Endothelial cell of umbilical vein (primary cell): Measurements from ENCODE around the gene SLC24A3. TPM values are rescaled to one million over a fixed set of nuclear protein-coding genes. Genes with fewer than 3 reads are reported as not detected.

Experiments used
- BruUV-seq: library from RNA; stranded (reverse); fragments of 400-500 nt; replicated peaks from 2 replicates; lab custom pipeline; 2021; lab: Mats Ljungman, UMichigan
- CTCF ChIA-PET: fragments of 300-600, 350-600 bp; sonication (Branson Sonifier 250); formaldehyde crosslinking; loops from one replicate; lab custom pipeline; 2021; ENCODE audit warnings: antibody characterized with exemption, inconsistent platforms; lab: Charles Lee
- POLR2A ChIA-PET: fragments of 300-600, 350-600 bp; sonication (Branson Sonifier 250); formaldehyde crosslinking; loops from one replicate; lab custom pipeline; 2021; ENCODE audit warnings: antibody characterized with exemption, inconsistent platforms; lab: Charles Lee
- DNase-seq: peaks from one replicate; pipeline ENCODE4 v3.0.0-alpha.2; 2011; ENCODE audit warnings: low read depth, low spot score
- FAIRE-seq: peaks from 2 replicates; lab custom pipeline; 2011; peaks lifted over from hg19 to GRCh38; lab: Jason Lieb, UNC
- H2AFZ ChIP-seq: 2 replicates; pipeline ENCODE4 v1.6.0; 2012; ENCODE audit warnings: low read depth, low read length, control low read depth, inconsistent platforms
- H3K27ac ChIP-seq: 2 replicates; pipeline ENCODE4 v1.5.1; 2011; ENCODE audit warnings: low read depth, mild to moderate bottlenecking, control low read depth, low read length, moderate library complexity; ENCODE audit not compliant: insufficient read depth
- H3K27me3 ChIP-seq, 2 experiments: 2 replicates each; pipeline versions ENCODE4 v1.6.0 to v1.6.1; 2011; ENCODE audit warnings: low read length in 2 of 2, mixed read lengths in 1 of 2; ENCODE audit not compliant: control insufficient read depth in 2 of 2, insufficient read depth in 2 of 2
- H3K36me3 ChIP-seq, 2 experiments: 2 replicates in 1 of 2; 3 replicates in 1 of 2; pipeline ENCODE4 v1.5.1; 2011; ENCODE audit warnings: low read length in 2 of 2, mild to moderate bottlenecking in 1 of 2, moderate library complexity in 1 of 2; ENCODE audit not compliant: control insufficient read depth in 2 of 2, insufficient read depth in 2 of 2; ENCODE audit errors: extremely low read depth in 1 of 2
- H3K4me1 ChIP-seq: 3 replicates; pipeline ENCODE4 v1.5.1; 2011; ENCODE audit warnings: mild to moderate bottlenecking, low read length; ENCODE audit not compliant: control insufficient read depth, insufficient read depth; ENCODE audit errors: extremely low read depth
- H3K4me2 ChIP-seq: 2 replicates; pipeline ENCODE4 v1.6.1; 2011; ENCODE audit warnings: low read length, control low read depth, mixed read lengths; ENCODE audit not compliant: insufficient read depth
- H3K4me3 ChIP-seq, 3 experiments: fragments of 200-600 bp in 1 of 3; sonication (generic), shearing (Covaris generic) in 1 of 3; replicated peaks in 1 of 3; 2 replicates each; pipeline ENCODE4 v1.5.1; 2011 to 2016; ENCODE audit warnings: control low read depth in 3 of 3, low read length in 3 of 3, mild to moderate bottlenecking in 2 of 3, inconsistent platforms in 1 of 3, low read depth in 1 of 3, moderate library complexity in 1 of 3; ENCODE audit not compliant: insufficient read depth in 1 of 3
- H3K79me2 ChIP-seq: 2 replicates; pipeline ENCODE4 v1.6.0; 2012; ENCODE audit warnings: low read length, inconsistent platforms; ENCODE audit not compliant: control insufficient read depth, insufficient read depth
- H3K9ac ChIP-seq: replicated peaks from 2 replicates; pipeline ENCODE3; 2011; ENCODE audit warnings: low read length, control low read depth; ENCODE audit not compliant: insufficient read depth; ENCODE audit errors: extremely low read depth
- H3K9me1 ChIP-seq: replicated peaks from 3 replicates; pipeline ENCODE4 v1.6.0; 2011; ENCODE audit warnings: mild to moderate bottlenecking, low read length; ENCODE audit not compliant: control insufficient read depth, insufficient read depth; ENCODE audit errors: extremely low read depth
- H3K9me3 ChIP-seq: replicated peaks from 2 replicates; pipeline ENCODE4 v1.5.1; 2012; ENCODE audit warnings: low read length, inconsistent platforms; ENCODE audit not compliant: control insufficient read depth, insufficient read depth
- H4K20me1 ChIP-seq: replicated peaks from 2 replicates; pipeline ENCODE3; 2011; ENCODE audit warnings: mild to moderate bottlenecking, low read length; ENCODE audit not compliant: control insufficient read depth, insufficient read depth; ENCODE audit errors: extremely low read depth
- EZH2 ChIP-seq: IDR thresholded peaks from 2 replicates; pipeline ENCODE4 v1.6.1; 2012; ENCODE audit warnings: borderline replicate concordance, low read depth, mild to moderate bottlenecking, moderate library complexity, low read length, inconsistent platforms; ENCODE audit not compliant: severe bottlenecking
- FOS ChIP-seq: IDR thresholded peaks from 2 replicates; pipeline ENCODE4 v1.6.1; 2011; ENCODE audit warnings: mild to moderate bottlenecking, low read length, moderate library complexity, borderline replicate concordance; ENCODE audit not compliant: insufficient read depth
- GATA2 ChIP-seq: IDR thresholded peaks from 2 replicates; pipeline ENCODE4 v1.7.0; 2011; ENCODE audit warnings: low read depth, mild to moderate bottlenecking, moderate library complexity, mixed read lengths, low read length; ENCODE audit not compliant: insufficient read length, insufficient read depth
- JUN ChIP-seq: IDR thresholded peaks from 2 replicates; pipeline ENCODE4 v1.6.1; 2011; ENCODE audit warnings: borderline replicate concordance, low read depth; ENCODE audit not compliant: insufficient read length, insufficient read depth
- MYC ChIP-seq: IDR thresholded peaks from one replicate; pipeline ENCODE4 v1.6.1; 2011; ENCODE audit warnings: mild to moderate bottlenecking, low read depth, low read length
- POLR2A ChIP-seq: IDR thresholded peaks from 2 replicates; pipeline ENCODE4 v1.6.1; 2012; ENCODE audit warnings: low read depth, mild to moderate bottlenecking, control low read depth, low read length
- POLR2AphosphoS5 ChIP-seq: IDR thresholded peaks from 2 replicates; pipeline ENCODE4 v1.6.1; 2012; ENCODE audit warnings: low read depth, mild to moderate bottlenecking, control low read depth, low read length, moderate library complexity; ENCODE audit not compliant: insufficient read depth
- dilution Hi-C: fragments of 300-500 bp; cut with MboI; formaldehyde crosslinking; loops from one replicate; pipeline ENCODE4 v1.15.0; 2019; ENCODE audit warnings: low sequenced_read_pairs; ENCODE audit not compliant: extremely low pct_ligation_motif_present
- intact Hi-C: fragments of 100-400 bp; cut with micrococcal nuclease; formaldehyde crosslinking; loops from one replicate; pipeline ENCODE4 v1.10.0; 2022
- polyA plus RNA-seq, 4 experiments: library from polyadenylated mRNA; depleted of rRNA in 3 of 4; stranded (reverse) in 3 of 4; unstranded in 1 of 4; fragments of >200 nt; gene quantifications; 2 replicates each; pipeline versions ENCODE4 v1.2.1 to v1.2.3, GENCODE V29; 2011 to 2012; ENCODE audit warnings: missing spikeins in 1 of 4
- total RNA-seq: library from RNA; stranded (reverse); gene quantifications from 2 replicates; pipeline ENCODE4 v1.2.3, GENCODE V29; 2021
- TF ChIP-seq, protein P1 (sequence below), 2 donors: IDR thresholded peaks; 1 replicate in 1 of 2; 2 replicates in 1 of 2; pipeline ENCODE4 v1.5.1; 2011; ENCODE audit warnings: low read length in 2 of 2, mild to moderate bottlenecking in 2 of 2, moderate library complexity in 2 of 2, control low read depth in 1 of 2, inconsistent platforms in 1 of 2, low read depth in 1 of 2; ENCODE audit not compliant: insufficient read depth in 1 of 2; ENCODE audit errors: extremely low read depth in 1 of 2
- TF ChIP-seq, protein P2 (sequence below): IDR thresholded peaks from 2 replicates; pipeline ENCODE4 v1.6.1; 2011; ENCODE audit not compliant: insufficient read depth, insufficient read length

The SLC24A3 gene
- total and polyA plus RNA-seq, 2 donors (not counting 3 experiments of a cell fraction or from before 2014, with no cell fraction given): not detected

DNA sequence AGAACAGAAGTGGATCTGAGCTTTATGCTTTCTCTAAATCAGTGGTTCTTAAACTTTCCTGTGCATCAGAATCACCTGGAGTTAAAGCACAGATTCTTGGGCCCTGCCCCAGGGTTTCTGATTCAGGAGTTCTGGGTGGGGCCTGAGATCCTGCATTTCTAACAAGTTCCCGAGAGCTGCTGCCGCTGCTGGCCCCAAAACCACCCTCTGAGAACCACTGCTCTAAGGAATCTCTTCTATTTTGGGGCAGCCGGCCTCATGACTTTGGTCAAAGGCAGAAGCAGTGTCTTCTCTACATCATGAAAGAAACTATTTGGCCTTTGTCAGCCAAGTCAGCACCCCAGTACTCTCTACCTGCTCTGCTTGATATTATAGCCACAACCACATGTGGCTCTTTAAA, 503.5 kb downstream of the SLC24A3 start:
- POLR2A ChIA-PET: no interaction called here
- Histone ChIP-seq H3K9me1 (no peaks in the 10 kb centered on the region), H3K9me3 (no peaks in the 10 kb centered on the region), H3K4me2 (no peak overlapping the region), H3K4me3 (no peak overlapping the region), H3K9ac (no peak overlapping the region), H3K27me3 (peaks cover 3 to 7% of the 10 kb centered on the region in 2 experiments), H4K20me1 (no peaks in the 10 kb centered on the region), H3K27ac (no peak overlapping the region), H3K4me1 (no peaks in the 10 kb centered on the region), H3K36me3 (no peaks in the 10 kb centered on the region), H2AFZ (no peak overlapping the region), H3K79me2 (no peaks in the 10 kb centered on the region)
- no TSS peak for BruUV-seq
- CTCF ChIA-PET: no interaction called here
- DNase-seq (no peak), FAIRE-seq (no peak)
- TF ChIP-seq MYC (no peak), JUN (no peak)
- TF ChIP-seq, protein P1, sequence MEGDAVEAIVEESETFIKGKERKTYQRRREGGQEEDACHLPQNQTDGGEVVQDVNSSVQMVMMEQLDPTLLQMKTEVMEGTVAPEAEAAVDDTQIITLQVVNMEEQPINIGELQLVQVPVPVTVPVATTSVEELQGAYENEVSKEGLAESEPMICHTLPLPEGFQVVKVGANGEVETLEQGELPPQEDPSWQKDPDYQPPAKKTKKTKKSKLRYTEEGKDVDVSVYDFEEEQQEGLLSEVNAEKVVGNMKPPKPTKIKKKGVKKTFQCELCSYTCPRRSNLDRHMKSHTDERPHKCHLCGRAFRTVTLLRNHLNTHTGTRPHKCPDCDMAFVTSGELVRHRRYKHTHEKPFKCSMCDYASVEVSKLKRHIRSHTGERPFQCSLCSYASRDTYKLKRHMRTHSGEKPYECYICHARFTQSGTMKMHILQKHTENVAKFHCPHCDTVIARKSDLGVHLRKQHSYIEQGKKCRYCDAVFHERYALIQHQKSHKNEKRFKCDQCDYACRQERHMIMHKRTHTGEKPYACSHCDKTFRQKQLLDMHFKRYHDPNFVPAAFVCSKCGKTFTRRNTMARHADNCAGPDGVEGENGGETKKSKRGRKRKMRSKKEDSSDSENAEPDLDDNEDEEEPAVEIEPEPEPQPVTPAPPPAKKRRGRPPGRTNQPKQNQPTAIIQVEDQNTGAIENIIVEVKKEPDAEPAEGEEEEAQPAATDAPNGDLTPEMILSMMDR (IDR thresholded peaks at IDR 0.05; ENCODE audit: extremely low read depth in 1 of 2, insufficient read depth in 1 of 2, low read depth in 1 of 2, low read length in 2 of 2): no peak
- intact Hi-C loops: no loop called here
- dilution Hi-C loops: no loop called here

DNA sequence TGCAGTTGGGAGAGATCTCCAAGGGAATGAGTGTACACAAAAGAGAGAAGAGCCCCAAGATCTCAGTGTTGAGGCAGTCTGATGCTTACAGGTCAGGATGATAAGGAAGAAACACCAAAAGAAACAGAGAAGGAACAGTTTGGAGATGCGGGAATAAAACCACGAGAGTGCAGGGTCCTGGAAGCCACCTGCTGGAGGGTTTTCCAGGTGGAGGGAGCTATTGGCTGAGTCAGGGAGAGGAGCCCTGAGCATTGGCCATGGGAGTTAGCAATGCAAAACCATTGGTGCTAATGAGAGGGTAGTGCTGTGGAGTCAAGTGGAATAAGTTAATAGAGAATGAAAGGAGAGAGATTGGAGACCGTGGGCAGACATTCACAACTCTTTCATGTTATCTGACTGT, 506.4 kb downstream of the SLC24A3 start:
- no TSS peak for BruUV-seq
- ChIA-PET CTCF (no interaction called here), POLR2A (no interaction called here)
- TF ChIP-seq, protein P1 (IDR thresholded peaks at IDR 0.05; ENCODE audit: extremely low read depth in 1 of 2, insufficient read depth in 1 of 2, low read depth in 1 of 2, low read length in 2 of 2): no peak
- no peak for TF ChIP-seq POLR2A
- TF ChIP-seq EZH2: no peak
- no peak for TF ChIP-seq FOS
- no peak for TF ChIP-seq POLR2AphosphoS5
- TF ChIP-seq JUN: no peak
- TF ChIP-seq MYC: no peak
- TF ChIP-seq GATA2: no peak
- TF ChIP-seq, protein P2, sequence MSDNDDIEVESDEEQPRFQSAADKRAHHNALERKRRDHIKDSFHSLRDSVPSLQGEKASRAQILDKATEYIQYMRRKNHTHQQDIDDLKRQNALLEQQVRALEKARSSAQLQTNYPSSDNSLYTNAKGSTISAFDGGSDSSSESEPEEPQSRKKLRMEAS: no peak
- dilution Hi-C loops: no loop called here
- Histone ChIP-seq H3K9ac (no peak overlapping the region), H3K36me3 (no peaks in the 10 kb centered on the region), H3K9me3 (no peaks in the 10 kb centered on the region), H3K9me1 (no peaks in the 10 kb centered on the region), H3K79me2 (no peaks in the 10 kb centered on the region), H3K4me1 (no peaks in the 10 kb centered on the region), H3K27me3 (peaks cover 3 to 7% of the 10 kb centered on the region in 2 experiments), H3K27ac (no peak overlapping the region), H3K4me3 (no peak overlapping the region), H2AFZ (no peak overlapping the region), H3K4me2 (no peak overlapping the region), H4K20me1 (no peaks in the 10 kb centered on the region)
- FAIRE-seq (no peak), DNase-seq (no peak)
- intact Hi-C loops: loop anchor here (1.0 kb wide), 1 partner anchor 11 kb away; no protein-coding TSS in a partner anchor
